Measurements from ENCODE around the gene MB21D2. TPM values are rescaled to one million over a fixed set of nuclear protein-coding genes. Genes with fewer than 3 reads are reported as not detected.

MB21D2 gene
- total RNA-seq, 3 donors from 2014 or later: 1.9 to 4.0 (median 2.7) TPM

DNA sequence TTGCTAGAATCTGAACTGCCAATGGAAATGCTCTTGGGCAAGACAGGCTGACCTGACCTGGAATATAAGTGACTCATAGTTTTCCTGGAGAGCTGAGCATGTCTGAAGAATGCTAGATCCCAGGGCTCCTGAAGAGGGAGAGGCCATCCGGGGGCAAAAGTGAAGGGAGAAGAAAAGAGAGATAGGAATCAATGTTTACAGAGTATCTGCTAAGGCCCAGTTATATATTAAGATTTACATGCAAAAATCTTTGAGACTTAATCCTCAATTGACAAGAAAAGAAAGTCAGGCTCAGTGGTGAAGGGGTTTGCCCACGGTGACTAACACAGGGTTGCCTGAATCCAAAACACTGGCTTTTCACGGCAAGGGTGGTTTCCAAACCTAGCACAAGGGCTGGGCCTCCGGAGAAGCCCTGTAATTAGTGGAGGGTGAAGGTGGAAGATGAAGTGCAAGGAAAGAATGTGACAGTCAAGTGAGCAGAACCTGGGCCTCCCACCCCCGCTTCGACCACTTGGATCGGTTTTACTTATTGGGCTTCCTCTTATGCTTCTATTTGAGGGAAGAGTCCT is 98.6 kb downstream of the MB21D2 start:
- no peak for DNase-seq
- TF ChIP-seq CTCF (IDR thresholded peaks at IDR 0.05): no peak
- Histone ChIP-seq H3K9me3 (no peaks in the 10 kb centered on the region), H3K4me3 (no peak overlapping the region), H3K4me1 (ENCODE audit: low read depth) (no peaks in the 10 kb centered on the region), H3K36me3 (ENCODE audit: low read depth) (no peaks in the 10 kb centered on the region)
- intact Hi-C loops (cut with DNase I, micrococcal nuclease): loop anchor here (10.0 kb wide), 3 partner anchors 96 to 756 kb away; partner anchors contain the start of gene MB21D2 (in 2 of the 2)
- ATAC-seq: peak; percentile 47

DNA sequence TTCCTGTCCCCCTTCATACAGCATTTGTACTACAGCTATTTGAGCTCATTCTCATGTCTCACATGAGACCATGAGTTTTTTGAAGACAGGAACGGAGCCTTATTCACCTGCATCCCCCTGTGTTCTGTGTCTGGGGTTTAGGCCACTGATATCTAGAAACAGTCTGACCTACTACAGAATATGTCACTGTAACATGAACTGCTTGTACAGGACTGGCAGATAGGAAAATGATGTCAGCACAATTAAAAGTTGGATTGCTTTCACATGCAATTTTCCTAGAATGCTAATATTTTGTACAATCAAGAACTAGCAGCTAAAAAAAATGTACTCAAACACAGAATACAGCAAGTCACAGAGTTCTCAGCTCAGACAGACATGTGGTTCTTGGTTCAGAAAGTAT is 99.5 kb downstream of the MB21D2 start:
- intact Hi-C loops (cut with DNase I, micrococcal nuclease): loop anchor here (10.0 kb wide), 3 partner anchors 97 to 757 kb away; partner anchors contain the start of gene MB21D2 (in 2 of the 2)
- no peak for ATAC-seq
- no peak overlapping the region for H3K4me3 ChIP-seq
- H3K9me3 ChIP-seq: no peaks in the 10 kb centered on the region
- H3K4me1 ChIP-seq (ENCODE audit: low read depth): no peaks in the 10 kb centered on the region
- no peaks in the 10 kb centered on the region for H3K36me3 ChIP-seq (ENCODE audit: low read depth)
- no peak for TF ChIP-seq CTCF (IDR thresholded peaks at IDR 0.05)
- no peak for DNase-seq

DNA sequence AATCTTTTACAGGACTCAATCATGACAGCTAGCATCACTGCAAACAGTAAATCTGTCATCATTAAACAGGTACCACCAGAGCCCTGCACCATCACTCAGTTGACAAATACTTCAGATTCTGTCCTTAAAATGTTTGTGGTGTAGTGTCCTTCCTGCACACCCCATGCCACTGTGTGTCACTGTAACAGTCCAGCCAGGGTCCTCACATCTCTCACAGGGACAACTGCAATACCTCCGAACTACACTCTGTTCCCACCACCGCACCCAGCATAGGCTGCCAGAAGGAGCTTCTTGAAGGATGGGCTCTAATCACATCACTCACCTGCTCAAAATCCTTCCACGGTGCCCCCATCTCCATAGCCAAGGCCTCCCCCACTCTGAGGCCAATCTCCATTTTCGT is 100.2 kb downstream of the MB21D2 start:
- no peak overlapping the region for H3K4me3 ChIP-seq
- intact Hi-C loops (cut with DNase I, micrococcal nuclease): loop anchor here (2.0 to 10.0 kb wide), 4 partner anchors 97 to 757 kb away; partner anchors contain the start of gene MB21D2 (in 2 of the 2)
- no peaks in the 10 kb centered on the region for H3K36me3 ChIP-seq (ENCODE audit: low read depth)
- no peaks in the 10 kb centered on the region for H3K9me3 ChIP-seq
- H3K4me1 ChIP-seq (ENCODE audit: low read depth): no peaks in the 10 kb centered on the region
- no peak for DNase-seq
- no peak for TF ChIP-seq CTCF (IDR thresholded peaks at IDR 0.05)
- ATAC-seq: no peak

GRCh38 chr3:192817053-192817452 is 100.6 kb downstream of the MB21D2 start:
- intact Hi-C loops (cut with DNase I, micrococcal nuclease): loop anchor here (2.0 to 10.0 kb wide), 4 partner anchors 98 to 758 kb away; partner anchors contain the start of gene MB21D2 (in 2 of the 2)
- no peak overlapping the region for H3K4me3 ChIP-seq
- ATAC-seq (no peak), DNase-seq (no peak)
- TF ChIP-seq CTCF (IDR thresholded peaks at IDR 0.05): no peak
- H3K9me3 ChIP-seq: no peaks in the 10 kb centered on the region
- H3K36me3 ChIP-seq (ENCODE audit: low read depth): no peaks in the 10 kb centered on the region
- H3K4me1 ChIP-seq (ENCODE audit: low read depth): no peaks in the 10 kb centered on the region

DNA sequence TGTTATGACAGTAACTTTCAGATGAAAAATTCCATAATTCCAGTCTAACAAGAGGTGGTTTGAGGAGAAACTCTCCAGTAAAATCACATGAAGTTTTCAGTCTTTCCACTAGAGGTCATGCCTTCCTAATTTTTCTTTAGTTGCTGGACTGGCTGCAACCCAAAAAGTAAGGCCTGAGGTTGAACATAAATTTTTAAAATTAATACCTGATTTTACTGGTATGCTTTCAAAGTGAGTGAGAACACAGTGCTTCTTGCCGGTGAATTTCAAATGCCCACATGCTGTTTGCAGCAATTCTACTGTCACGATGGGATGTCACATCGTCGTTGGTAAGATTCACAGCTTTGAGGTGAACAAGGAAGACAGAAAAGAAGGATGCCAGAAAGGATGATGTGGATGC is 101.3 kb downstream of the MB21D2 start:
- Histone ChIP-seq H3K4me3 (no peak overlapping the region), H3K36me3 (ENCODE audit: low read depth) (no peaks in the 10 kb centered on the region), H3K4me1 (ENCODE audit: low read depth) (no peaks in the 10 kb centered on the region), H3K9me3 (no peaks in the 10 kb centered on the region)
- ATAC-seq (no peak), DNase-seq (peak in 1 of 3 donors; percentile 23)
- intact Hi-C loops (cut with DNase I, micrococcal nuclease): loop anchor here (2.0 to 10.0 kb wide), 4 partner anchors 98 to 758 kb away; partner anchors contain the start of gene MB21D2 (in 2 of the 2)
- no peak for TF ChIP-seq CTCF (IDR thresholded peaks at IDR 0.05)

Measured in mucosa of descending colon (tissue), 3 donors.